OCI-LY1 (cell line): ENCODE results near the gene ZFPM1.
"Not testable (repeated sequence)": the region's sequence is repeated elsewhere in the genome, so short reads cannot be mapped to it uniquely, and the experiment has no call there.

ENCODE experiments used
- H2AFZ ChIP-seq: fragments of 200-600 bp; sonication (generic), shearing (Covaris generic); 2 replicates; pipeline ENCODE4 v1.6.0; 2014; ENCODE audit warnings: antibody characterized with exemption, mild to moderate bottlenecking, low read length
- H3F3A ChIP-seq: fragments of 200-600 bp; sonication (generic), shearing (Covaris generic); 2 replicates; pipeline ENCODE4 v1.6.0; 2014; ENCODE audit warnings: mild to moderate bottlenecking, antibody characterized with exemption, low read length, moderate library complexity; ENCODE audit not compliant: insufficient read depth
- H3K27ac ChIP-seq: fragments of 200-600 bp; sonication (generic); 2 replicates; pipeline ENCODE4 v1.5.1; 2014; ENCODE audit warnings: low read length, mixed run types, mild to moderate bottlenecking, low read depth; ENCODE audit not compliant: poor library complexity, severe bottlenecking
- H3K27me3 ChIP-seq: fragments of 200-600 bp; sonication (generic); 2 replicates; pipeline ENCODE4 v1.6.0; 2014; ENCODE audit warnings: antibody characterized with exemption, mild to moderate bottlenecking, low read length, moderate library complexity; ENCODE audit not compliant: insufficient read depth
- H3K36me3 ChIP-seq: fragments of 200-600 bp; sonication (generic); 2 replicates; pipeline ENCODE4 v1.6.1; 2014; ENCODE audit warnings: mild to moderate bottlenecking, antibody characterized with exemption, low read length, moderate library complexity, mixed read lengths; ENCODE audit not compliant: insufficient read depth
- H3K4me1 ChIP-seq: fragments of 200-600 bp; sonication (generic); 2 replicates; pipeline ENCODE4 v1.5.1; 2014; ENCODE audit warnings: mild to moderate bottlenecking, low read length, moderate library complexity; ENCODE audit not compliant: insufficient read depth, severe bottlenecking
- H3K4me2 ChIP-seq: fragments of 200-600 bp; sonication (generic), shearing (Covaris generic); 2 replicates; pipeline ENCODE4 v1.6.1; 2014; ENCODE audit warnings: low read length
- H3K4me3 ChIP-seq: fragments of 200-600 bp; sonication (generic); 2 replicates; pipeline ENCODE4 v1.5.1; 2014; ENCODE audit warnings: low read length, low read depth, mild to moderate bottlenecking, mixed read lengths; ENCODE audit not compliant: poor library complexity, severe bottlenecking
- H3K79me2 ChIP-seq: fragments of 200-600 bp; shearing (Covaris generic); 2 replicates; pipeline ENCODE4 v1.6.1; 2016; ENCODE audit warnings: mixed run types, low read length, mixed read lengths; ENCODE audit not compliant: insufficient read depth
- H3K9ac ChIP-seq: fragments of 200-600 bp; sonication (generic), shearing (Covaris generic); 2 replicates; pipeline ENCODE4 v1.6.1; 2014; ENCODE audit warnings: mild to moderate bottlenecking, low read length, mixed read lengths
- H3K9me2 ChIP-seq: fragments of 200-600 bp; sonication (generic), shearing (Covaris generic); 2 replicates; pipeline ENCODE4 v1.6.1; 2014; ENCODE audit warnings: low read depth, mild to moderate bottlenecking, low read length, mixed read lengths
- H3K9me3 ChIP-seq: fragments of 200-600 bp; shearing (Covaris generic); 2 replicates; pipeline ENCODE4 v1.6.1; 2014; ENCODE audit warnings: low read length, mixed read lengths
- H4K20me1 ChIP-seq: fragments of 200-600 bp; sonication (generic), shearing (Covaris generic); 2 replicates; pipeline ENCODE4 v1.6.0; 2016; ENCODE audit warnings: mild to moderate bottlenecking, low read length; ENCODE audit not compliant: insufficient read depth
- EZH2 ChIP-seq: fragments of 200-600 bp; sonication (generic), shearing (Covaris generic); IDR thresholded peaks from 2 replicates; pipeline ENCODE4 v1.8.0; 2017; ENCODE audit warnings: borderline replicate concordance, mixed run types, mild to moderate bottlenecking, antibody characterized with exemption, low read length, moderate library complexity, mixed read lengths
- TF ChIP-seq, protein P1 (sequence below): fragments of 200-600 bp; sonication (generic), shearing (Covaris generic); IDR thresholded peaks from 2 replicates; pipeline ENCODE4 v1.5.1; 2017; ENCODE audit warnings: mild to moderate bottlenecking, antibody characterized with exemption, low read length, moderate library complexity, mixed read lengths

The ZFPM1 gene

DNA sequence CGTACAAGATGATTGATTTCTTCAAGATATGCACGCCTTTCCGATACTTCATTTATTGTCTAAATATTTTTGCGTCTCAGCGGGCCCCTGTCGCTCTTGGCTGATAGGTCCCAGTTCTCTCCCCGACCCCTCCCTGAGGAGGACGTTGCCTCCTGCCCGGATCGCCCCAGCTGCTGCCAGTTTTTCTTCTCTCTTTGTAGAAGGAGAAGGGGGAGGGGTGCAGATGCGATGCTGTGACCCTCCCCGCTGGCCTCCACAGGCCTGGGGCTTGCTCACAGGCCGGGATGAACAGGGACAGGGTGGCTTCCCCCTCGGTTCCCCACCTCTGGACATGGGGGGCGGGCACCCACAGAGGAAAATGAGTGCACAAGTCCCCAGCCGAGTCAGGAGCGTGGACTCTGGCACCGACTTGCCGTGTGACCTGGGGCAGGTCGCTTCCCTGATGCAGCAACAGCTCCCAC is 63.6 kb downstream of the ZFPM1 start:
- Histone ChIP-seq H3F3A (no peaks in the 10 kb centered on the region), H3K9me2 (no peaks in the 10 kb centered on the region), H3K9ac (no peak overlapping the region), H3K4me1 (no peaks in the 10 kb centered on the region), H3K36me3 (no peaks in the 10 kb centered on the region), H3K79me2 (no peaks in the 10 kb centered on the region), H3K9me3 (no peaks in the 10 kb centered on the region), H3K27me3 (no peaks in the 10 kb centered on the region; the same call in 1 of the 2 replicates), H3K4me3 (no peak overlapping the region), H4K20me1 (no peaks in the 10 kb centered on the region), H3K27ac (no peak overlapping the region), H2AFZ (no peak overlapping the region), H3K4me2 (no peak overlapping the region)
- TF ChIP-seq, protein P1, sequence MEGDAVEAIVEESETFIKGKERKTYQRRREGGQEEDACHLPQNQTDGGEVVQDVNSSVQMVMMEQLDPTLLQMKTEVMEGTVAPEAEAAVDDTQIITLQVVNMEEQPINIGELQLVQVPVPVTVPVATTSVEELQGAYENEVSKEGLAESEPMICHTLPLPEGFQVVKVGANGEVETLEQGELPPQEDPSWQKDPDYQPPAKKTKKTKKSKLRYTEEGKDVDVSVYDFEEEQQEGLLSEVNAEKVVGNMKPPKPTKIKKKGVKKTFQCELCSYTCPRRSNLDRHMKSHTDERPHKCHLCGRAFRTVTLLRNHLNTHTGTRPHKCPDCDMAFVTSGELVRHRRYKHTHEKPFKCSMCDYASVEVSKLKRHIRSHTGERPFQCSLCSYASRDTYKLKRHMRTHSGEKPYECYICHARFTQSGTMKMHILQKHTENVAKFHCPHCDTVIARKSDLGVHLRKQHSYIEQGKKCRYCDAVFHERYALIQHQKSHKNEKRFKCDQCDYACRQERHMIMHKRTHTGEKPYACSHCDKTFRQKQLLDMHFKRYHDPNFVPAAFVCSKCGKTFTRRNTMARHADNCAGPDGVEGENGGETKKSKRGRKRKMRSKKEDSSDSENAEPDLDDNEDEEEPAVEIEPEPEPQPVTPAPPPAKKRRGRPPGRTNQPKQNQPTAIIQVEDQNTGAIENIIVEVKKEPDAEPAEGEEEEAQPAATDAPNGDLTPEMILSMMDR = no peak
- no peak for TF ChIP-seq EZH2

DNA sequence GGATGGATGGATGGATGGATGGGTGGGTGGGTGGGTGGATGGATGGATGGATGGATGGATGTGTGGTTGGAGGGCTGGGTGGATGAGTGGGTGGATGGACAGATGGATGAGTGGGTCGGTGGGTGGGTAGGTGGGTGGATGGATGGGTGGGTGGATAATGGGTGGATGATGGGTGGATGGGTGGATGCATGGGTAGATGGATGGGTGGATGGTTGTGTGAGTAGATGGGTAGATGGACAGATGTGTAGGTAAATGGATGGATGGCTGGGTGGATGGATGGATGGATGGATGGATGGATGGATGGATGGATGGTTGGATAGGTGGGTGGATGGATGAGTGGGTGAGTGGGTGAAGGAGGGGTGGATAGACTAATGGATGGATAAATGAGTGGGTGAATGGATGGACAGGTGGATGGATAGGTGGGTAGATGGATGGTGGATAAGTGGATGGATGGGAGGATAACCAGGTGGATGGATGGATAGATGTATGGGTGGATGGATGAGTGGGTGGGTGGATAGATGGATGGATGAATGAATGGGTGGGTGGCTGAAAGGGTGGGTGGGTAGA is 64.2 kb downstream of the ZFPM1 start:
- H3K9me3 ChIP-seq, H3K4me2 ChIP-seq, H3K9ac ChIP-seq, H2AFZ ChIP-seq, H3K27ac ChIP-seq, H4K20me1 ChIP-seq, H3K79me2 ChIP-seq, H3K9me2 ChIP-seq, H3K4me3 ChIP-seq, H3K4me1 ChIP-seq, H3K36me3 ChIP-seq, H3F3A ChIP-seq, H3K27me3 ChIP-seq: not testable (repeated sequence)

DNA sequence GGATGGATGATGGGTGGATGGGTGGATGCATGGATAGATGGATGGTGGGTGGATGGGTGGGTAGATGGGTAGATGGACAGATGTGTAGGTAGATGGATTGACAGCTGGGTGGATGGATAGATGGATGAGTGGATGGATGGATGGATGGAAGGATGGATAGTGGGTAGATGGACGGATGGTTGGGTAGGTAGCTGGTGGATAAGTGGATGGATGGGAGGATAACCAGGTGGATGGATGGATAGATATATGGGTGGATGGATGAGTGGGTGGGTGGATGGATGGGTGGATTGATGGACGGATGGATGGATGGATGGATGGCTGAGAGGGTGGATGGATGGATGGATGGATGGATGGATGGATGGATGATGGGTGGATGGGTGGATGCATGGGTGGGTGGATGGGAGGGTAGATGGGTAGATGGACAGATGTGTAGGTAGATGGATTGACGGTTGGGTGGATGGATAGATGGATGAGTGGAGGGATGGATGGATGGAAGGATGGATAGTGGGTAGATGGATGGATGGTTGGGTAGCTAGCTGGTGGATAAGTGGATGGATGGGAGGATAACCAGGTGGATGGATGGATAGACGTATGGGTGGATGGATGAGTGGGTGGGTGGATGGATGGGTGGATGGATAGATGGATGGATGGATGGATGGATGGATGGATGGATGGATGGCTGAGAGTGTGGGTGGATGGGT is 65.5 kb downstream of the ZFPM1 start:
- H3K27me3 ChIP-seq, H3K4me2 ChIP-seq, H3K9me2 ChIP-seq, H3K36me3 ChIP-seq, H3K4me1 ChIP-seq, H3K79me2 ChIP-seq, H3F3A ChIP-seq, H3K27ac ChIP-seq, H4K20me1 ChIP-seq, H3K9me3 ChIP-seq, H3K4me3 ChIP-seq, H3K9ac ChIP-seq, H2AFZ ChIP-seq: not testable (repeated sequence)

DNA sequence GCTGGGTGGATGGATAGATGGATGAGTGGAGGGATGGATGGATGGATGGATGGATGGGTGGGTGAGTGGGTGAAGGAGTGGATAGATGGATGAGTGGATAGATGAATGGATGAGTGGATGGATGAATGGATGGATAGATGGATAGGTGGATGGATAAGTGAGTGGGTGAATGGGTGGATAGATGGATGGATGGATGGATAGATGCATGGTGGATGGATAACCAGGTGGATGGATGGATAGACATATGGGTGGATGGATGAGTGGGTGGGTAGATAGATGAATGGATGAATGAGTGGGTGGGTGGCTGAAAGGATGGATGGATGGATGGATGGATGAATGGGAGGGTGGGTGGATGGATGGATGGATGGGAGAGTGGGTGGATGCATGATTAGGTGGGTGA is 66.2 kb downstream of the ZFPM1 start:
- H3K27ac ChIP-seq = no peak overlapping the region
- H4K20me1 ChIP-seq = no peaks in the 10 kb centered on the region

More for the DNA sequence above, 66.2 kb downstream of the ZFPM1 start:
- H3K9me2 ChIP-seq = no peaks in the 10 kb centered on the region
- H3F3A ChIP-seq = no peaks in the 10 kb centered on the region
- H3K79me2 ChIP-seq = no peaks in the 10 kb centered on the region
- TF ChIP-seq EZH2 = no peak
- TF ChIP-seq, protein P1 = no peak
- no peaks in the 10 kb centered on the region for H3K4me1 ChIP-seq
- no peak overlapping the region for H3K9ac ChIP-seq
- no peaks in the 10 kb centered on the region; the same call in 1 of the 2 replicates for H3K27me3 ChIP-seq
- no peaks in the 10 kb centered on the region for H3K9me3 ChIP-seq
- no peaks in the 10 kb centered on the region for H3K36me3 ChIP-seq
- no peak overlapping the region for H3K4me3 ChIP-seq
- H3K4me2 ChIP-seq = no peak overlapping the region
- H2AFZ ChIP-seq = no peak overlapping the region
